Panc1 (cell line): ENCODE data around the gene SMIM17. TPM values are rescaled to one million over a fixed set of nuclear protein-coding genes. Genes with fewer than 3 reads are reported as not detected.

Experiments
- ATAC-seq: fragments of 200-7000 bp; cut with Tn5 transposase; 2 replicates; pipeline ENCODE4 v1.9.1; 2020; ENCODE audit warnings: mild to moderate bottlenecking, moderate library complexity
- BruUV-seq: library from RNA; stranded (reverse); fragments of 400-500 nt; replicated peaks from 2 replicates; lab custom pipeline; 2021; lab: Mats Ljungman, UMichigan
- CTCF ChIA-PET: fragments of 300-600 bp; sonication (Branson Sonifier 250); formaldehyde crosslinking; loops from one replicate; lab custom pipeline; 2022; ENCODE audit warnings: antibody characterized with exemption; lab: Charles Lee
- POLR2A ChIA-PET: fragments of 300-600 bp; sonication (Branson Sonifier 250); formaldehyde crosslinking; loops from one replicate; lab custom pipeline; 2022; ENCODE audit warnings: antibody characterized with exemption; lab: Charles Lee
- DNase-seq: peaks from one replicate; pipeline ENCODE4 v3.0.0-alpha.2; 2010; ENCODE audit warnings: low read depth, low spot score
- H3K27ac ChIP-seq: 2 replicates; pipeline ENCODE4 v1.5.1; 2011; ENCODE audit warnings: mild to moderate bottlenecking, low read length, inconsistent platforms
- H3K27me3 ChIP-seq: fragments of 200-500 bp; sonication (Bioruptor generic); 2 replicates; pipeline ENCODE4 v1.6.0; 2014; ENCODE audit warnings: low read length, inconsistent platforms; ENCODE audit not compliant: control insufficient read depth, insufficient read depth
- H3K36me3 ChIP-seq: fragments of 200-500 bp; sonication (Bioruptor generic); 2 replicates; pipeline ENCODE4 v1.5.1; 2014; ENCODE audit warnings: inconsistent platforms, mild to moderate bottlenecking, low read length, moderate library complexity; ENCODE audit not compliant: control insufficient read depth, insufficient read depth
- H3K4me1 ChIP-seq: 2 replicates; pipeline ENCODE4 v1.5.1; 2011; ENCODE audit warnings: inconsistent platforms, mild to moderate bottlenecking, low read length, moderate library complexity; ENCODE audit not compliant: control insufficient read depth, insufficient read depth
- H3K4me3 ChIP-seq, 2 experiments: 2 replicates each; pipeline ENCODE4 v1.5.1; 2011 to 2012; ENCODE audit warnings: low read depth in 2 of 2, low read length in 2 of 2, mild to moderate bottlenecking in 2 of 2, inconsistent platforms in 1 of 2, moderate library complexity in 1 of 2
- H3K9me3 ChIP-seq: fragments of 200-500 bp; sonication (Bioruptor generic); 2 replicates; pipeline ENCODE4 v1.5.1; 2014; ENCODE audit warnings: low read depth, mild to moderate bottlenecking, inconsistent platforms, low read length, moderate library complexity; ENCODE audit not compliant: control insufficient read depth, insufficient read depth
- CTCF ChIP-seq: fragments of 450-650 bp; IDR thresholded peaks from 2 replicates; pipeline ENCODE4 v1.5.1; 2017; ENCODE audit warnings: mild to moderate bottlenecking
- POLR2AphosphoS5 ChIP-seq: IDR thresholded peaks from 2 replicates; pipeline ENCODE4 v1.6.1; 2012; ENCODE audit warnings: mild to moderate bottlenecking, low read depth, low read length, moderate library complexity
- REST ChIP-seq, 2 experiments: IDR thresholded peaks; 2 replicates each; pipeline ENCODE4 v1.6.1; 2011 to 2012; ENCODE audit warnings: low read depth in 2 of 2, control low read depth in 1 of 2, low read length in 1 of 2, mild to moderate bottlenecking in 1 of 2, moderate library complexity in 1 of 2; ENCODE audit not compliant: insufficient read depth in 1 of 2
- SIN3A ChIP-seq: IDR thresholded peaks from 2 replicates; pipeline ENCODE4 v1.6.1; 2012; ENCODE audit warnings: low read depth, mild to moderate bottlenecking, low read length, moderate library complexity, borderline replicate concordance; ENCODE audit not compliant: insufficient read depth
- TCF7L2 ChIP-seq: IDR thresholded peaks from 2 replicates; pipeline ENCODE4 v1.6.1; 2011; ENCODE audit warnings: mild to moderate bottlenecking, low read depth, low read length, inconsistent platforms
- in situ Hi-C: cut with HindIII; loops from 2 replicates; pipeline ENCODE4 v1.10.0; 2016; ENCODE audit warnings: low sequenced_read_pairs, low pct_unique_long_range_greater_than_20kb
- intact Hi-C: fragments of 100-400 bp; cut with micrococcal nuclease; formaldehyde crosslinking; loops from one replicate; pipeline ENCODE4 v1.10.0; 2022; ENCODE audit not compliant: unreplicated experiment
- total RNA-seq: library from RNA; stranded (reverse); gene quantifications from one replicate; pipeline ENCODE4 v1.2.1, GENCODE V29; 2021; ENCODE audit not compliant: unreplicated experiment

Gene SMIM17
- total RNA-seq, 1 experiment from 2014 or later, result 0.28 TPM

GRCh38 chr19:56670961-56671612, 28.1 kb downstream of the SMIM17 start:
- intact Hi-C loops (no loop called here), in situ Hi-C loops (no loop called here)
- ChIA-PET POLR2A (no interaction called here), CTCF (no interaction called here)
- H3K36me3 ChIP-seq, result no peaks in the 10 kb centered on the region
- H3K4me1 ChIP-seq, result no peaks in the 10 kb centered on the region
- no peak overlapping the region for H3K4me3 ChIP-seq
- H3K9me3 ChIP-seq, result no peaks in the 10 kb centered on the region; the same call in 1 of the 2 replicates
- ATAC-seq (no peak), DNase-seq (no peak)
- TF ChIP-seq TCF7L2, result no peak
- TF ChIP-seq POLR2AphosphoS5, result no peak
- no peak for TF ChIP-seq REST (IDR thresholded peaks at IDR 0.05; ENCODE audit: insufficient read depth in 1 of 2, low read depth in 2 of 2, low read length in 1 of 2)
- no peak for TF ChIP-seq CTCF
- no peak for TF ChIP-seq SIN3A
- H3K27me3 ChIP-seq, result no peaks in the 10 kb centered on the region
- BruUV-seq, result no TSS peak
- H3K27ac ChIP-seq, result no peak overlapping the region

GRCh38 chr19:56671613-56671994, 28.6 kb downstream of the SMIM17 start, which contains the start of gene ZNF835:
ZNF835 (minus strand) TSS chr19:56671757; CDS start chr19:56665198, 6,559 bp downstream.
- ATAC-seq, result no peak
- no peaks in the 10 kb centered on the region; the same call in 1 of the 2 replicates for H3K9me3 ChIP-seq
- intact Hi-C loops, result no loop called here

More at GRCh38 chr19:56671613-56671994, 28.6 kb downstream of the SMIM17 start, which contains the start of gene ZNF835:
- POLR2A ChIA-PET, result no interaction called here
- CTCF ChIA-PET, result no interaction called here
- BruUV-seq, result no TSS peak
- no peaks in the 10 kb centered on the region for H3K4me1 ChIP-seq
- no peak within 1 kb of the TSS for H3K27ac ChIP-seq
- TF ChIP-seq SIN3A, result no peak
- TF ChIP-seq CTCF, result no peak
- TF ChIP-seq REST (IDR thresholded peaks at IDR 0.05; ENCODE audit: insufficient read depth in 1 of 2, low read depth in 2 of 2, low read length in 1 of 2), result no peak
- TF ChIP-seq POLR2AphosphoS5, result no peak
- TF ChIP-seq TCF7L2, result no peak
- H3K27me3 ChIP-seq, result no peaks in the 10 kb centered on the region
- H3K4me3 ChIP-seq, result no peak within 1 kb of the TSS
- H3K36me3 ChIP-seq, result no peaks in the 10 kb centered on the region
- DNase-seq, result no peak
- in situ Hi-C loops, result no loop called here
